DMS79 treated with DMSO at 0.1 percent for 48 hours (cell line): Measurements from ENCODE around the gene PRELID3B.

Source experiments
- DNase-seq: peaks from one replicate; lab custom pipeline; 2025; lab: John Stamatoyannopoulos, UW

The PRELID3B gene

DNA sequence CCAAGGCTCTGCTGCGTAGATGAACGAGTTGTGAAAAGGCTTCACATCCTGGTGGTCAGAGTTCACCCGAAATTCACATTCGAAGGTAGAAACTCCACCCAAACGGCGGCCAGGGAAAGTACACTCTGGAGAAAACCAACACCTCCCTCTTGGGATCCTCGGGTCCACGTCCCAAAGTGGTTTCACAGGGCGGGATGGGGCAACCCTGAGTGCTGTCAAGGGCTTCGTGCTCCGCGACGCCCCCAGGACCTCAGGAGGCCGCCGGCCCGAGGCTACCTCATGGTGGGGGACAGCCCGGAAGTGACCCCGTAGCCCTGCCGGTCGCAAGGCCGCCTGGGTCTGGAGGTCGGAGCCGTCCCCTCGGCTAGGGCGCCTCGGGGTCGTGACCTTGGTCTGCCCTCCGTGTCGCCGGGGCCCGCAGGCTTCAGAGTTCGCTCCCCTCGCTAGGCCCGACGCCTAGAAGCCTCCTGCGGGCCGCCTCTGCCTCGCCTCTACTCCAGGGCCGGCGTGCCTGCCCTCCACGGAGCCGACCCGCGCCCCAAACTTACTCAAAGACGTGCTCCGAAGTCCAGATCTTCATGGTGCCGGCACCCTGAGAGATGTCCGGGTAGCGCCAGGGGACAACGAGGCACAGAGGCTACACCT lies at the start of gene PRELID3B:
TSS of gene PRELID3B (minus strand) at position 636 of the 645 bp plus-strand sequence. CDS start at position 580, 56 bp downstream.
- no peak for DNase-seq

DNA sequence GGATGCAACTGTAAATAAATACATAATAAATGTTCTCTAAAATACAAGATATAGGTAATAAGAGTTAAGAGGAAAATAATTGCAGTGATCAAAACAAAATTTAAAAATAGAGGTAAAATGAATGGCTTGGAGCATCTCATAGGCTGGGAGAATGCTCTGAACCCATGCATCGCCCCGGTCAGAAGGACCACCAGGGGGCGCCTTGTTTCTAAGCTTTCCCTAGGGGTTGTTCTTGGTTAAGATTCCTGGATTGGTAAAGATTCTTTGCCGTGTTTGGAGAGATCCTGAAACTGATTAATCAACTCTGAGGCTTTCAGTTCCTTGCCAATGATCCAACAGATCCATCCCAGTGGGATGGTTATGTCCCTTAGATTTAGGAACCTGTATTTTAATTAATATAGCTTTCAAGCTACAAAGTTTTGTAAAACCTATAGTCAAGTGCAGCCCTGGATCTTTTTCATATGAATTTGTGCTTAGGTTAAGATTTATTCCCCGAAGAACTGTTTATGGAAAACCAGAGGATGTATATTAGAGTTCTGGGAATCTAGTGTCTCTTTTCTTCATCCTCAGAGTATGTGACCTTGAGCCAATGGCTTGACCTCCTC lies 45.3 kb upstream of the PRELID3B start:
- peak; percentile 40 for DNase-seq

DNA sequence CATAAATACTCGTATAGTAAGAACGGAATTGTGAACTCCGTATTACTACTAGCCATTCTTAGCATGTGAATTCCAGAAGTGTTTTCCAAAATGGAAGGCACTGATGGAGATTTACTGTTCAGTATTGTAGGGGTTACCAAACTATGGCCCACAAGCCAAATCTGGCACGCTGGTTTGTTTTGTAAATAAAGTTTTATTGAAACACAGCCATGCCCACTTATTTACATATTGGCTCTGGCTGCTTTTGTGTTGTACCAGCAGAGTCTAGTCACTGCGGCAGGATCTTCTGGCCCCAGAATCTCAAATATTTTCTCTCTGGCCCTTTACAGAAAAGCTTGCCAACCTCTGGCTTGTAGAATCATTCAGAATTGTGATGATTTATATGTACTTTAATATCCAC lies 44.3 kb upstream of the PRELID3B start:
- no peak for DNase-seq

- no peak for DNase-seq
These were observed 41.7 kb upstream of the PRELID3B start for GRCh38 chr20:59084041-59084850.

DNA sequence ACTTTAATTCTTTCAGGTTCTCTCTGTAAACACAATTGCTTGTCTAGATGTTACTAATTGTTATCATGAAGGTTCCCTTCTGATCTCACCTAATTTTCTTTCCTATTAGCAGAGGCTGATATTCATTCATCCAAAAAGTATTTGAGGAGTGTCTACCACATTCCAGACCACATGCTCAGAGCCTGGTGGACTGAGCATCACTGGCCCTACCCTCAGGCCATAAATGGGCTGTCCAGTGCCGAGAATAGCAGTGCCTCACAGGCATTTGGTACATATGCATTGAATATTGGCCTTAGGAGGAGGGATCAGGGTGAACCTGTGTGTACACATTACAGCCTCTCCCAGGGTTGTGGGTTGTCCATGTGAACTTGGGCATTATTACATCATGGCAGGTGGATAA lies 40.4 kb upstream of the PRELID3B start:
- no peak for DNase-seq

DNA sequence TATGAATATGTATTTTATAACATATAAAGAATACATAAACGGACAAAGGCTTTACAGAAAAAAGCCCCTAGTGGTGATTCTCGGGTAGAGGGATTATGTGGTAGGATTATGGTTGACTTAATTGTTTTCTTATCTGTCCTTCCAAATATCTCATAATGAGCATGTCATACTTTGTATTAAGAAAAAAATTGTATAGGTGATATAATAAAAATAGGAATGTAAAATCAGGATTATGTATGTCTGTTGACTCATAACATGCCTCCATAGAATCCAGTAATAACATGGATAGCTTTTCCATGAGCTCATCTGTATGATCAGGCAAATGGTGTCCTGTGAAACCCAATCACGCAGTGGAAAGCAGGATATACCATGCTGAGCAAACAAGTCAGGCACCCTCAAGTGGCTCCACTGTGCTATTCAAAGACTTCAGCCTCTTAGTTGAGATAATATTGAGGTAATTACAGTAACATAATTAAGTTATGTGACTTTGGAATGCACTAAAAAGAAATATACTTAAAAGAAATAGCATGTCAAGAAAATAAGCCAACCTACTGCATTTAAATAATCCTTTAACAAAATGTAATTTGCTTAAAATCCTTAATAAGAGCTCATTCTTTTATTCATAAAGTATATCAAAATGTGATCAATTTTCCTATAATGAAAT lies 39.6 kb upstream of the PRELID3B start:
- no peak for DNase-seq

- no peak for DNase-seq
These were observed 38.5 kb upstream of the PRELID3B start for GRCh38 chr20:59081036-59081435.

DNA sequence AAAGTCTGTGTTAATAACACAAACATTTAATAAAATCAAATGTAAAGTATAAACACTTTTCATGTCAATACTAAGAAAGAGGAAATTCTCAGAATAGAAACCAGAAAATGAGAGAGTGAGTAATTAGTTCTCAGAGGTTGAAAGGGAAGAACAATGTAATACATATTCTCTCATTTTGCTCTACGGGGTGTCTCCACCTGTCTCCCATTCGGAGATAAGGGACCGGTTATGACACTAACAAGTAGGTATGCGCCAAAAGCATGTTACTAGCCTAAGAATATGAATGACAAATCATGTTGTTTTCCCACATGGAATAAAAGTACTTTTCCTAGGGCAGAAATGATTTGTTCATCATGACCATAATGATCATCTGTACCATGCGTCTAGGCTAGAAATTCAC lies 35.6 kb upstream of the PRELID3B start:
- no peak for DNase-seq

GRCh38 chr20:59077705-59078104 lies 35.1 kb upstream of the PRELID3B start:
- no peak for DNase-seq

- no peak for DNase-seq
These were observed 33.4 kb upstream of the PRELID3B start for GRCh38 chr20:59075934-59076508.

DNA sequence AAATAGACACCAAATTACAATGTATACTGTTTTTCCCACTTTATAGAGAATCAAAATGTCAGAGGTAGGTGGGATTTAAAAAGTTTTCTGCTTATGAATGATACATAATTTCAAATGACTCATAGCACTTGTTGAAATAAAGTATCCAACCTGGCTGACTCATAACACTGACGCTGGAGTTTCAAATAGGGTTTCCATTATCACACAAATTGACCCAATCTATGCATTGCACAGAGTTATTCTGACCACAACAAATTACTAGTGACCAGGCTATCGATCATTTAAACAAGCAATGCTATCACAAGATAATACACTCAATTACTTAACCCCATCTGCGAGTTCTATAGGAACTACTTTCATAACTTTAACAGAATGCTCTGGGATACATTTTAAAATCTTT lies 31.9 kb upstream of the PRELID3B start:
- no peak for DNase-seq

- no peak for DNase-seq
These were observed 31.0 kb upstream of the PRELID3B start for GRCh38 chr20:59073582-59073981.

- DNase-seq: no peak
These were observed 28.6 kb upstream of the PRELID3B start for GRCh38 chr20:59071216-59071615.

DNA sequence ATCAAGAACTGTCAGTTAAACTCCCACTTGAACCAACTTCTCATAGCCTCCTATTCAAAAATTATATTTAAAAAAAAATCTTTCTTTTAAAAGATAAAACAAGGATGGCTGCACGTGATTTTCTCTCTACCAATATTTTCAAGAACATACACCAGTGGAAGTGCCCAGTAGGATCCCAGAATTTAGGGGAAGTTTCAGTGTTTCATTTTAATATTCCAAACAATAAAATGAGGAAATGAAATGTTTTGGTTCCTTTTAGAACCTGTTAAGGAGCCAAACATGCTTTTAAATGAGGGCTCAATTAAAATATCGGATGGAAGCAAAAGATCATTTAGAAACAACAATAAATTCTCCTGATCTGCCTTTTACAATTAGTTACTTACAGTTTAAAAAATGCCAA lies 26.4 kb upstream of the PRELID3B start:
- DNase-seq: no peak

DNA sequence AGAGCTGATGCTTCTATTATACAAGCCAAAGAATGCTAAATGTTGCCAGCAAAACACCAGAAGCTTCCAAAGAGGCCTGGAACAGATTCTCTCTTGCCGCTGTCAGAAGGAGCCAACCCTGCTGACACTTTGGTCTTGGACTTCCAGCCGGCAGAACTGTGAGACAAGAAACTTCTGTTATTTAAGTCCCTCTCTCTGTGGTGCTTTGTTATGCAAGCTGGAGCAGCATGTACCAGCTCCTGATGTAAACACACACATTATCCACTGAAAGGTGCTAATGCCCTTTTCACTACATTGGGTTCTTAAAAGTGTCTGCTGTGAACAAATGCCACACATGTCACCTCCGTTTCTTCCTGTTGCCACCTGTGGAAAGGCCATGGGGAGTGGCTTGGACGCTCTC lies 25.9 kb upstream of the PRELID3B start:
- no peak for DNase-seq

DNA sequence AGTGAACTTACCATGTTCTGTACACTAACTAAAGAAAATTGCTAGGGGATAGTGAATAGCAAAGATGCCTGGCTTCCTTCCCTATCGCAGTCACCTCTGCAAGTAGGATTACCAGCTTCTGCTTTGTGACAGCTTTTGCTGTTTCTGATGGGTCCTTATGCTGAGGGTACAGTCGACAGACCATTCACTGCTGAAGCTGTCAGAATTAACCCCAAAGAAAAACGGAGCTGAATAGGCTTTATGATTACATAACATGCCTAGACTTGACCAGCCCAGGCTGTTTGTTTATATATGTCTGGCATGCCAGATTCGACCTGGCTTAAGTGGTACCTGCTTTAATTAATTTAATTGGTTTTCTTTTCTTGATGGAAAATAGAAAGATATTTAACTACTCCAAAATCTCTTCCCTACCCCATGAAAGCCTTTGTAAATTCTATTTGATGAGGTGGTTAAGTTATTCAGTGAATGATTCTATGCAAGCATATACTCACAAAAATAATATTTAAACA lies 21.7 kb upstream of the PRELID3B start:
- DNase-seq: peak; percentile 43

GRCh38 chr20:59063358-59064213 lies 21.0 kb upstream of the PRELID3B start:
- no peak for DNase-seq

DNA sequence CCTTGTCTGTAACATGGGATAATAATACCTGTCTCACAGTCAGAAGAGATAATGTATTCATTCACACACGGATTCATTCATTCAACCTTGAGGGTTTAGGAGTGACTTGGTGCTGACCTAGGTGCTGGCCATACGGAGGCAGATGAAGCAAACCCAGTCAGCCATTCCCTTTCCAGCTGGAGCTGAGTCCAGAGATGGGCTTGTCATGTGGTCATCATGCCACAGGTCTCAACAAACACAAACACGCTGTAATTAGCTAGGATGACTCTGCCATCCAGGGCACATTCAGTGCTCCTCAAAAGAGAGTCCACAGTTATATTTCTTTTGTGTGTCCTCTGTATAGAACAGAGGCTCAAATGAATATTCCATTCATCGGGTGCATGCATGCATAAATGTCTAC lies 19.5 kb upstream of the PRELID3B start:
- no peak for DNase-seq

- no peak for DNase-seq
These were observed 12.7 kb upstream of the PRELID3B start for GRCh38 chr20:59055302-59055701.

DNA sequence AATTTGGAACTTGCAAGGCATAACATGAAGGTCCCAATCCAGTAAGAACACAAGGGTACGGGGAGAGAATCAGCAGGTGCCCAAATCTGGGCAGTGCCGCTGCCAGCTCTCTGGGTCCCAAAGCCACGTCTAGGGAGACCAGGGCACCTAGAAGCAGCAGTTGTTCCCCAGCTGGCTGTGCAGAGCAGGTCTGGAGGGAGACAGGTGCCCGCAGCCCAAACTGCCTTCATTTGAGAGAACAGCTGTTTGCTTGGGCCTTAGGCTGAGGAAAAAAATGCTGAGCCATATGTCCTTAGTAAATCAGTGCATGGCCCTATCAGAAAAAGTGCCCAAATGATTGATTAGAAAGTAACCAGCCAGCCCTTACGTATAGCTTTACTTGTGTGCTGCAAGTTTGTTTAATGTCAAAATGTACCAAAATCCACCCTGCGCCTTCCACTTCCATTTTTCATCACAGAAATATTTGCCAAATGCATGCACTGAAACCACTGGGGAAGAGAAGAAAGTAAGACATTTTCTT lies 9.1 kb upstream of the PRELID3B start:
- DNase-seq: no peak

- DNase-seq: no peak
These were observed 7.9 kb upstream of the PRELID3B start for GRCh38 chr20:59050437-59050836.
